Measurements from ENCODE around the gene MBD2. TPM values are rescaled to one million over a fixed set of nuclear protein-coding genes. Genes with fewer than 3 reads are reported as not detected.

MBD2 gene
- total and polyA plus RNA-seq, 7 donors, result 16.0 to 44.7 (median 26.9) TPM

GRCh38 chr18:54204883-54205282 is 19.6 kb downstream of the MBD2 start:
- Histone ChIP-seq H3K9me3 (no peaks in the 10 kb centered on the region), H3K4me3 (no peak overlapping the region), H3K4me1 (peaks cover 25% of the 10 kb centered on the region), H3K27me3 (ENCODE audit: insufficient read depth in 3 of 3, low read length in 2 of 3) (no peaks in the 10 kb centered on the region), H3K27ac (no peak overlapping the region), H3K36me3 (ENCODE audit: insufficient read depth in 1 of 2, low read depth in 1 of 2) (peaks cover 4 to 40% of the 10 kb centered on the region in 2 donors)
- DNase-seq (no peak), ATAC-seq (no peak)
- intact Hi-C loops (cut with DNase I), result no loop called here
- WGBS, 3 donors, result 85 to 90% (median 86%) methylated on average over 5 of the region's 5 CpGs
- no peak for TF ChIP-seq CTCF (IDR thresholded peaks at IDR 0.05)

DNA sequence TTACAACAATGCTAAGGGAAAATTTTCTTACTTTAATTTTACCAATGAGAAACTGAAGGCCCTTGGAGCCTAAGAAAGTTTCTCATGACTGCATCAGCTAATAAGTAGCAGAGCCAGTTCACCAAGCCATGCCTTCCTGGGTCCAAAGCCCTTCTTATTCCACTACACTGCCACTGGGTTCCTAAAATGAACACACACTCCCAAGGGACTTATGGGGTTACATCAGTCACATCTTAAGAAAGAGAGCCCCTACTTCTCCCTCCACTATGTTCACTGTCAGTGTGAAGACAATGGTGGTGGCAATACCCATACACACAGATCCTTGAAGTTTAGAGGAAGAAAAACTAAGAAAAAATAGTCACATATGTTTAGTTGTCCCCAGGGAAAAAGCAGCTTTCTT is 20.6 kb downstream of the MBD2 start:
- intact Hi-C loops (cut with DNase I), result no loop called here
- Histone ChIP-seq H3K4me1 (peaks cover 19% of the 10 kb centered on the region), H3K4me3 (no peak overlapping the region), H3K9me3 (no peaks in the 10 kb centered on the region), H3K27me3 (ENCODE audit: insufficient read depth in 3 of 3, low read length in 2 of 3) (no peaks in the 10 kb centered on the region), H3K27ac (no peak overlapping the region), H3K36me3 (ENCODE audit: insufficient read depth in 1 of 2, low read depth in 1 of 2) (peaks cover 4 to 40% of the 10 kb centered on the region in 2 donors)
- no peak for TF ChIP-seq CTCF (IDR thresholded peaks at IDR 0.05)
- DNase-seq (no peak), ATAC-seq (no peak)

DNA sequence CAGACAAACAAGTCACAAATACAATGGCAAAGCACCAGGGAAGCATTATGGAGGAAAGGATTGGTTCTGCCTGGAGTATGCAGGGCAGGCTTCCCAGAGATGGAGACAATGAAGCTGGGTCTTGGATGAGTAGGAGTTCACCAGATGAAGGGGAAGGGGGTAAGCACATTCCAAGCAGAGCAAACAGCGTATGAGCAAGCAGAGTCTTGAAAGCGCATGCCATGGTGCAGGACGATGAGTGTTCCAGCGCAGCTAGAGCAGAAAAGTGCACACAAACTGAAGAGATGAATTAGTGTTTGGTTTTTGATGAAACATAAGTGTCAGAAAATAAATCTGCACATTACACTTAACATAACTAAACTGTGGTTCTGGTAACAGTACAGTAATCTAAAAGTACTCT is 21.6 kb downstream of the MBD2 start:
- Histone ChIP-seq H3K27ac (no peak overlapping the region), H3K27me3 (ENCODE audit: insufficient read depth in 3 of 3, low read length in 2 of 3) (no peaks in the 10 kb centered on the region), H3K9me3 (no peaks in the 10 kb centered on the region), H3K4me1 (peaks cover 19% of the 10 kb centered on the region), H3K4me3 (no peak overlapping the region), H3K36me3 (ENCODE audit: insufficient read depth in 1 of 2, low read depth in 1 of 2) (peaks cover 5 to 40% of the 10 kb centered on the region in 2 donors)
- no peak for ATAC-seq
- WGBS, 3 donors, result 96 to 100% (median 100%) methylated on average over 4 of the region's 4 CpGs
- intact Hi-C loops (cut with DNase I), result no loop called here
- no peak for DNase-seq
- no peak for TF ChIP-seq CTCF (IDR thresholded peaks at IDR 0.05)

- Histone ChIP-seq H3K36me3 (ENCODE audit: insufficient read depth in 1 of 2, low read depth in 1 of 2) (peaks cover 5 to 21% of the 10 kb centered on the region in 2 donors), H3K27ac (no peak overlapping the region), H3K4me3 (no peak overlapping the region), H3K4me1 (no peaks in the 10 kb centered on the region), H3K27me3 (ENCODE audit: insufficient read depth in 3 of 3, low read length in 2 of 3) (no peaks in the 10 kb centered on the region), H3K9me3 (no peaks in the 10 kb centered on the region)
- WGBS, 3 donors, result 83 to 90% (median 88%) methylated on average over 3 of the region's 3 CpGs
- ATAC-seq (no peak), DNase-seq (no peak)
- no peak for TF ChIP-seq CTCF (IDR thresholded peaks at IDR 0.05)
- intact Hi-C loops (cut with DNase I), result no loop called here
Observed at GRCh38 chr18:54197747-54198411, 26.6 kb downstream of the MBD2 start.

DNA sequence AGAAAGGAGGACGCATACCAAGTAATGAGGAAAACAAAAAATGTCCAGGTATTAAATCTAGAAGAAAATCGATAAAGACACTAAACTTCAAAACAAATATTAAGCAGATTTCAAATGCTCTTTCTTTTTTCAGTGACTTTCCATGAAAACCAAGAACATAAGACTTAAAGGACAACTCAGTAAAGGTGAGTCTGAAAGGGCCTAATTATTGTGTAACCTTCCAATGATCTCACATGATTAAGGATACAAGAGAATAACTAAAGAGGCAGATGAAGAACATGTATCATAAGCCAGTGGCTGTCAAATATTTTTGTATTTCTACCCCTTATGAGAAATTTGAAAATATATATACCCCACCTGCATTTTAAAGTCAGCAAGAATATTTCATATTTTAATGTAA is 30.7 kb downstream of the MBD2 start:
- Histone ChIP-seq H3K4me1 (no peaks in the 10 kb centered on the region), H3K36me3 (ENCODE audit: insufficient read depth in 1 of 2, low read depth in 1 of 2) (peaks cover 0 to 2% of the 10 kb centered on the region in 2 donors), H3K4me3 (no peak overlapping the region), H3K27me3 (ENCODE audit: insufficient read depth in 3 of 3, low read length in 2 of 3) (no peaks in the 10 kb centered on the region), H3K9me3 (no peaks in the 10 kb centered on the region), H3K27ac (no peak overlapping the region)
- intact Hi-C loops (cut with DNase I), result no loop called here
- WGBS, 3 donors, result 94 to 97% (median 95%) methylated on average over 2 of the region's 2 CpGs
- no peak for ATAC-seq
- TF ChIP-seq CTCF (IDR thresholded peaks at IDR 0.05), result no peak
- no peak for DNase-seq

Measured in psoas muscle (tissue), 8 donors.